ENCODE results near the gene TPSD1.
A peak's percentile ranks its signal among the peaks of the same experiment; 100 is the strongest.
"Not testable (repeated sequence)": the region's sequence is repeated elsewhere in the genome, so short reads cannot be mapped to it uniquely, and the experiment has no call there.

The TPSD1 gene

GRCh38 chr16:1290860-1291575, 35.1 kb downstream of the TPSD1 start:
- H3K36me3 ChIP-seq (ENCODE audit: insufficient read depth): no peaks in the 10 kb centered on the region
- no peaks in the 10 kb centered on the region for H4K20me1 ChIP-seq (ENCODE audit: insufficient read depth)
- H3K27me3 ChIP-seq (ENCODE audit: insufficient read depth, low read depth): peaks cover 94% of the 10 kb centered on the region
- peak overlapping the region; percentile 49; the same call in 1 of the 2 replicates for H3K4me2 ChIP-seq
- H2AFZ ChIP-seq (ENCODE audit: low read depth): peak overlapping the region; percentile 21; the same call in 1 of the 2 replicates
- no peak overlapping the region for H3K4me3 ChIP-seq (IDR thresholded peaks at IDR 0.05; ENCODE audit: insufficient read depth, low read depth, low read length)
- TF ChIP-seq CTCF (conservative IDR thresholded peaks at IDR 0.05; ENCODE audit: low read depth, low read length): no peak
- peaks cover 12% of the 10 kb centered on the region for H3K4me1 ChIP-seq (ENCODE audit: low read depth, poor library complexity, severe bottlenecking)
- no peak overlapping the region for H3K27ac ChIP-seq
- H3K9ac ChIP-seq: no peak overlapping the region
- H3K79me2 ChIP-seq (ENCODE audit: insufficient read depth, low read depth): no peaks in the 10 kb centered on the region

- Histone ChIP-seq H3K4me3 (IDR thresholded peaks at IDR 0.05; ENCODE audit: insufficient read depth, low read depth, low read length) (no peak overlapping the region), H3K36me3 (ENCODE audit: insufficient read depth) (no peaks in the 10 kb centered on the region), H3K79me2 (ENCODE audit: insufficient read depth, low read depth) (no peaks in the 10 kb centered on the region), H3K27ac (no peak overlapping the region), H3K27me3 (ENCODE audit: insufficient read depth, low read depth) (peaks cover 93% of the 10 kb centered on the region), H4K20me1 (ENCODE audit: insufficient read depth) (no peaks in the 10 kb centered on the region), H3K4me2 (no peak overlapping the region), H2AFZ (ENCODE audit: low read depth) (no peak overlapping the region), H3K9ac (no peak overlapping the region), H3K4me1 (ENCODE audit: low read depth, poor library complexity, severe bottlenecking) (peaks cover 12% of the 10 kb centered on the region)
- no peak for TF ChIP-seq CTCF (conservative IDR thresholded peaks at IDR 0.05; ENCODE audit: low read depth, low read length)
These were observed 35.7 kb downstream of the TPSD1 start for GRCh38 chr16:1291576-1291974.

- H3K9ac ChIP-seq; H3K4me2 ChIP-seq; H3K79me2 ChIP-seq (ENCODE audit: insufficient read depth, low read depth); H4K20me1 ChIP-seq (ENCODE audit: insufficient read depth); H3K36me3 ChIP-seq (ENCODE audit: insufficient read depth); H2AFZ ChIP-seq (ENCODE audit: low read depth); H3K4me3 ChIP-seq (IDR thresholded peaks at IDR 0.05; ENCODE audit: insufficient read depth, low read depth, low read length); H3K27ac ChIP-seq: not testable (repeated sequence)
- peaks cover 93% of the 10 kb centered on the region for H3K27me3 ChIP-seq (ENCODE audit: insufficient read depth, low read depth)
- H3K4me1 ChIP-seq (ENCODE audit: low read depth, poor library complexity, severe bottlenecking): peaks cover 18% of the 10 kb centered on the region
These were observed 36.3 kb downstream of the TPSD1 start for GRCh38 chr16:1292208-1292607.

GRCh38 chr16:1292808-1293207, 36.9 kb downstream of the TPSD1 start:
- H3K27ac ChIP-seq, H3K4me2 ChIP-seq: not testable (repeated sequence)

GRCh38 chr16:1293921-1294656, 38.2 kb downstream of the TPSD1 start:
- no peak overlapping the region for H3K27ac ChIP-seq
- no peaks in the 10 kb centered on the region for H4K20me1 ChIP-seq (ENCODE audit: insufficient read depth)
- H3K4me1 ChIP-seq (ENCODE audit: low read depth, poor library complexity, severe bottlenecking): peaks cover 21% of the 10 kb centered on the region
- no peaks in the 10 kb centered on the region for H3K36me3 ChIP-seq (ENCODE audit: insufficient read depth)
- H3K27me3 ChIP-seq (ENCODE audit: insufficient read depth, low read depth): peaks cover 92% of the 10 kb centered on the region
- no peaks in the 10 kb centered on the region for H3K79me2 ChIP-seq (ENCODE audit: insufficient read depth, low read depth)
- no peak for TF ChIP-seq CTCF (conservative IDR thresholded peaks at IDR 0.05; ENCODE audit: low read depth, low read length)
- H3K4me3 ChIP-seq (IDR thresholded peaks at IDR 0.05; ENCODE audit: insufficient read depth, low read depth, low read length): no peak overlapping the region
- H3K9ac ChIP-seq: no peak overlapping the region
- no peak overlapping the region for H3K4me2 ChIP-seq
- no peak overlapping the region for H2AFZ ChIP-seq (ENCODE audit: low read depth)

More at GRCh38 chr16:1292808-1293207, 36.9 kb downstream of the TPSD1 start:
- H4K20me1 ChIP-seq (ENCODE audit: insufficient read depth); H2AFZ ChIP-seq (ENCODE audit: low read depth); H3K36me3 ChIP-seq (ENCODE audit: insufficient read depth); H3K9ac ChIP-seq; H3K4me3 ChIP-seq (IDR thresholded peaks at IDR 0.05; ENCODE audit: insufficient read depth, low read depth, low read length); H3K79me2 ChIP-seq (ENCODE audit: insufficient read depth, low read depth): not testable (repeated sequence)
- Histone ChIP-seq H3K4me1 (ENCODE audit: low read depth, poor library complexity, severe bottlenecking) (peaks cover 21% of the 10 kb centered on the region), H3K27me3 (ENCODE audit: insufficient read depth, low read depth) (peaks cover 92% of the 10 kb centered on the region)

Data from KMS-11 (cell line).